Hair follicle dermal papilla cell (primary cell): ENCODE results near the gene ALKAL2. TPM values are rescaled to one million over a fixed set of nuclear protein-coding genes. Genes with fewer than 3 reads are reported as not detected.

Experiments used
- total RNA-seq: library from RNA; depleted of rRNA; stranded (reverse); fragments of >200 nt; gene quantifications from 2 replicates; pipeline ENCODE4 v1.2.3, GENCODE V29; 2012

Gene ALKAL2, protein sequence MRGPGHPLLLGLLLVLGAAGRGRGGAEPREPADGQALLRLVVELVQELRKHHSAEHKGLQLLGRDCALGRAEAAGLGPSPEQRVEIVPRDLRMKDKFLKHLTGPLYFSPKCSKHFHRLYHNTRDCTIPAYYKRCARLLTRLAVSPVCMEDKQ
- not detected in 2 replicates for total RNA-seq

GRCh38 chr2:287911-288757 is at the start of gene ALKAL2:
Gene ALKAL2, minus strand, starts transcription at chr2:288091. Its CDS starts 256 bp downstream, at chr2:287835.

GRCh38 chr2:264493-265468 is 23.1 kb downstream of the ALKAL2 start, which contains the start of gene ACP1:
Gene ACP1, plus strand, starts transcription at chr2:264947. Its CDS starts 18 bp downstream, at chr2:264965.

DNA sequence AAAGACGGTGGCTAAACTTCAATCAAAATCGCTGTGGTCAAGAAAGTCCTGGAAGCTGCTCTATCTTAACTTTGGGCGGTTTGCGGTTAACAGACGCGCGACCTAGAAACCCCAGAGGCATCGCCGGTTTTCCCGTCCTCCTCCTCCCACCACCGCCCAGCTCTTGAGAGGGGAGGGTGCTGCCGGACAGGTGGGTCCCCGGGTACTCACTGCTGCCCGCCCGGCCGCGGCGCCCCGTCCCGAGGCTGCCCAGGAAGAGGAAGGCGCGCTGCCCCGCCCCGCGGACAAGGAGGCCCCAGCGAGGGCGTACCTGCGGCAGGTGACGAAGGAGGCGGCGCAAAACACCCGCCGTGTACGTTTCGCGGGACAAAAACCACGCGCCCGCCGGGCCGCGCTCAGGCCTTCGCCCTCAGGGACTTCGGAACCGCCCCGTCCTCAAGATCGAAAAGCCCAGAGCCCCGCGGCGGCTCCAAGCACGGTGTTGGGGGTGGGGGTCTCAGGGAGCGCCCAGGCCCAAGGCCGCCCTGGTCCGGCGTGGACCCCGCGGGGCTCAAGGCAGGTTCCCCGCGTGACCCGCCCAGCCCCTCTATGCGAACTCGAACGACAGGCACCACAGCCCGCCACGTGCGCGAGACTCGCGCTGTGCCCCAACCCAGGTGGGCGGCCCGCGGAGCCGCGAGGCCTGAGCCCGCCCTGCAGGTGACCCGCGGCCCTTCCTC is 24.0 kb downstream of the ALKAL2 start, which contains the start of gene SH3YL1:
Gene SH3YL1, minus strand, starts transcription at position 259 of the 719 bp plus-strand sequence. Its CDS starts 48 bp downstream, at position 211.

Other genes with a start within 250 kb of the ALKAL2 start
- under 0.01 TPM in 1 of 2 replicates, not detected in the other for gene FAM110C, start 241.6 kb downstream of the ALKAL2 start, total RNA-seq
- gene SH3YL1, start 24.1 kb downstream of the ALKAL2 start, total RNA-seq: 47.1 and 51.0 TPM in 2 replicates
- 63.3 and 69.2 TPM in 2 replicates for gene ACP1, start 23.1 kb downstream of the ALKAL2 start, total RNA-seq